H9 (cell line): ENCODE measurements around the gene RORC. TPM values are rescaled to one million over a fixed set of nuclear protein-coding genes. Genes with fewer than 3 reads are reported as not detected.

Experiments used
- DNase-seq: peaks from one replicate; pipeline ENCODE4 v3.0.0-alpha.2; 2017
- H2AFZ ChIP-seq: one replicate; pipeline ENCODE4 v1.6.1; 2013; ENCODE audit warnings: mild to moderate bottlenecking, low read length, control low read depth, moderate library complexity
- H2AK5ac ChIP-seq: 2 replicates; pipeline ENCODE4 v1.6.1; 2013; ENCODE audit warnings: low read length, control low read depth, mixed read lengths; ENCODE audit not compliant: insufficient read length
- H2BK120ac ChIP-seq: one replicate; pipeline ENCODE4 v1.6.1; 2013; ENCODE audit warnings: low read depth, mild to moderate bottlenecking, low read length, control low read depth, inconsistent platforms; ENCODE audit not compliant: poor library complexity, severe bottlenecking
- H2BK12ac ChIP-seq: 2 replicates; pipeline ENCODE4 v1.6.1; 2013; ENCODE audit warnings: low read length, control low read depth, mixed read lengths, low read depth; ENCODE audit not compliant: insufficient read length
- H2BK15ac ChIP-seq: 2 replicates; pipeline ENCODE4 v1.6.1; 2013; ENCODE audit warnings: low read depth, low read length, control low read depth
- H2BK20ac ChIP-seq: one replicate; pipeline ENCODE4 v1.6.1; 2013; ENCODE audit warnings: low read depth, mild to moderate bottlenecking, low read length, control low read depth, inconsistent platforms; ENCODE audit not compliant: poor library complexity, severe bottlenecking
- H2BK5ac ChIP-seq: 2 replicates; pipeline ENCODE4 v1.6.1; 2013; ENCODE audit warnings: low read length, control low read depth, mixed read lengths; ENCODE audit not compliant: insufficient read length
- H3K14ac ChIP-seq: 2 replicates; pipeline ENCODE4 v1.6.1; 2013; ENCODE audit warnings: low read length, control low read depth; ENCODE audit not compliant: insufficient read depth
- H3K18ac ChIP-seq: 2 replicates; pipeline ENCODE4 v1.6.1; 2013; ENCODE audit warnings: low read depth, mild to moderate bottlenecking, mixed read lengths, low read length, control low read depth; ENCODE audit not compliant: insufficient read length
- H3K23ac ChIP-seq: 2 replicates; pipeline ENCODE4 v1.6.1; 2013; ENCODE audit warnings: low read length, control low read depth, mixed read lengths, low read depth; ENCODE audit not compliant: insufficient read length
- H3K23me2 ChIP-seq: 2 replicates; pipeline ENCODE4 v1.6.1; 2013; ENCODE audit warnings: low read depth, mild to moderate bottlenecking, mixed read lengths, low read length, control low read depth; ENCODE audit not compliant: insufficient read length, poor library complexity, severe bottlenecking
- H3K27ac ChIP-seq: 2 replicates; pipeline ENCODE4 v1.5.1; 2013; ENCODE audit warnings: low read length, control low read depth, mixed read lengths, low read depth; ENCODE audit not compliant: insufficient read length
- H3K27me3 ChIP-seq: 2 replicates; pipeline ENCODE4 v1.6.1; 2013; ENCODE audit warnings: low read length, control low read depth, inconsistent platforms; ENCODE audit not compliant: insufficient read depth
- H3K4ac ChIP-seq: 2 replicates; pipeline ENCODE4 v1.6.1; 2013; ENCODE audit warnings: low read depth, mild to moderate bottlenecking, control low read depth, inconsistent platforms, low read length, moderate library complexity
- H3K4me1 ChIP-seq: 2 replicates; pipeline ENCODE4 v1.6.1; 2013; ENCODE audit warnings: low read length, control low read depth, inconsistent platforms; ENCODE audit not compliant: insufficient read depth
- H3K4me2 ChIP-seq: 2 replicates; pipeline ENCODE4 v1.6.1; 2013; ENCODE audit warnings: low read length, control low read depth, mixed read lengths; ENCODE audit not compliant: insufficient read length, insufficient read depth
- H3K56ac ChIP-seq: 2 replicates; pipeline ENCODE4 v1.6.1; 2013; ENCODE audit warnings: low read depth, mild to moderate bottlenecking, mixed read lengths, low read length, control low read depth; ENCODE audit not compliant: insufficient read length
- H3K79me1 ChIP-seq: 2 replicates; pipeline ENCODE4 v1.6.1; 2013; ENCODE audit warnings: low read depth, mild to moderate bottlenecking, moderate library complexity, low read length, control low read depth, inconsistent platforms; ENCODE audit not compliant: insufficient read depth, poor library complexity, severe bottlenecking
- H3K79me2 ChIP-seq: 2 replicates; pipeline ENCODE4 v1.6.1; 2013; ENCODE audit warnings: low read length, control low read depth, inconsistent platforms; ENCODE audit not compliant: insufficient read depth
- H3K9ac ChIP-seq: 2 replicates; pipeline ENCODE4 v1.6.1; 2013; ENCODE audit warnings: low read length, control low read depth, mixed read lengths; ENCODE audit not compliant: insufficient read length; ENCODE audit errors: extremely low read depth
- H3K9me3 ChIP-seq: one replicate; pipeline ENCODE4 v1.6.1; 2013; ENCODE audit warnings: low read depth, low read length, inconsistent platforms; ENCODE audit not compliant: control insufficient read depth
- H3T11ph ChIP-seq: one replicate; pipeline ENCODE4 v1.6.1; 2013; ENCODE audit warnings: mild to moderate bottlenecking, low read length, control low read depth, inconsistent platforms
- H4K20me1 ChIP-seq: one replicate; pipeline ENCODE4 v1.6.1; 2013; ENCODE audit not compliant: control insufficient read depth, insufficient read length, insufficient read depth
- H4K5ac ChIP-seq: 2 replicates; pipeline ENCODE4 v1.6.1; 2013; ENCODE audit warnings: low read depth, mild to moderate bottlenecking, mixed read lengths, low read length, control low read depth; ENCODE audit not compliant: insufficient read length
- H4K8ac ChIP-seq: replicated peaks from 2 replicates; pipeline ENCODE4 v1.6.1; 2013; ENCODE audit warnings: low read length, control low read depth, mixed read lengths, low read depth; ENCODE audit not compliant: insufficient read length
- H4K91ac ChIP-seq: 2 replicates; pipeline ENCODE4 v1.6.1; 2013; ENCODE audit warnings: low read depth, mild to moderate bottlenecking, moderate library complexity, mixed read lengths, low read length, control low read depth; ENCODE audit not compliant: insufficient read length
- H3K27ac Mint-ChIP-seq, 3 experiments: 2 replicates in 2 of 3; 3 replicates in 1 of 3; pipeline ENCODE4 v1.8.0; 2020 to 2021; ENCODE audit warnings: mixed read lengths in 3 of 3, mild to moderate bottlenecking in 1 of 3, moderate library complexity in 1 of 3
- H3K27me3 Mint-ChIP-seq: 2 replicates; pipeline ENCODE4 v1.8.0; 2021; ENCODE audit warnings: low read depth, mild to moderate bottlenecking, moderate library complexity, mixed read lengths
- H3K36me3 Mint-ChIP-seq, 3 experiments: 2 replicates in 2 of 3; 3 replicates in 1 of 3; pipeline ENCODE4 v1.8.0; 2020 to 2021; ENCODE audit warnings: low read depth in 3 of 3, mixed read lengths in 3 of 3; ENCODE audit not compliant: insufficient read depth in 1 of 3
- H3K4me1 Mint-ChIP-seq, 2 experiments: 2 replicates each; pipeline ENCODE4 v1.8.0; 2020; ENCODE audit warnings: mixed read lengths in 2 of 2
- H3K4me3 Mint-ChIP-seq, 2 experiments: 2 replicates in 1 of 2; 3 replicates in 1 of 2; pipeline ENCODE4 v1.8.0; 2020 to 2021; ENCODE audit warnings: mild to moderate bottlenecking in 2 of 2, mixed read lengths in 2 of 2, moderate library complexity in 1 of 2
- H3K9me3 Mint-ChIP-seq, 2 experiments: 2 replicates in 1 of 2; 3 replicates in 1 of 2; pipeline ENCODE4 v1.8.0; 2020; ENCODE audit warnings: mild to moderate bottlenecking in 2 of 2, mixed read lengths in 2 of 2, moderate library complexity in 1 of 2
- CTCF ChIP-seq: fragments of 200-600 bp; sonication (generic); conservative IDR thresholded peaks from 3 replicates; pipeline ENCODE4 v1.8.0; 2021; ENCODE audit warnings: antibody characterized with exemption, mild to moderate bottlenecking
- WGBS: extraction: QIAGEN DNeasy Blood & Tissue Kit; methylation state at CpG from one replicate; pipeline ENCODE4 v1.1.7; 2013; ENCODE audit warnings: missing lambda C conversion rate, low lambda C conversion rate, mixed read lengths; ENCODE audit not compliant: insufficient read length; ENCODE audit errors: extremely low coverage; 5-methylcytosine and 5-hydroxymethylcytosine counted together
- total RNA-seq: library from RNA; stranded (reverse); gene quantifications from 2 replicates; pipeline ENCODE4 v1.2.1, GENCODE V29; 2021

The RORC gene
- total RNA-seq, 1 experiment from 2014 or later = 0.52 TPM

GRCh38 chr1:151834239-151834638 lies 2.6 kb upstream of the RORC start:
- no peaks in the 10 kb centered on the region; a peak in 1 of 5 replicates for H3K9me3 Mint-ChIP-seq
- H3K4me1 Mint-ChIP-seq = peaks cover 29 to 45% of the 10 kb centered on the region in 2 experiments
- no peaks in the 10 kb centered on the region for H3K79me1 ChIP-seq

More at GRCh38 chr1:151834239-151834638, 2.6 kb upstream of the RORC start:
- Histone ChIP-seq H3K56ac (no peak overlapping the region), H3K4me2 (no peak overlapping the region), H2BK12ac (no peak overlapping the region), H4K8ac (no peak overlapping the region), H3K4ac (no peak overlapping the region), H3K23ac (no peak overlapping the region), H3K27ac (no peak overlapping the region), H2BK15ac (no peak overlapping the region), H2BK5ac (no peak overlapping the region), H3K9me3 (no peaks in the 10 kb centered on the region), H4K5ac (no peak overlapping the region), H3K18ac (no peak overlapping the region), H3K23me2 (peaks cover 17% of the 10 kb centered on the region), H3T11ph (no peak overlapping the region), H4K20me1 (no peaks in the 10 kb centered on the region), H3K4me1 (peaks cover 8% of the 10 kb centered on the region; the same call in 1 of the 2 replicates), H2AK5ac (no peak overlapping the region), H4K91ac (no peak overlapping the region), H3K14ac (no peak overlapping the region), H2BK20ac (no peak overlapping the region), H3K79me2 (no peaks in the 10 kb centered on the region), H3K9ac (no peak overlapping the region), H2BK120ac (no peak overlapping the region), H3K27me3 (peaks cover 7% of the 10 kb centered on the region; the same call in 1 of the 2 replicates), H2AFZ (no peak overlapping the region)
- Mint-ChIP-seq H3K4me3 (no peak overlapping the region), H3K27ac (no peak overlapping the region), H3K36me3 (no peaks in the 10 kb centered on the region), H3K27me3 (peaks cover 25% of the 10 kb centered on the region)
- no peak for TF ChIP-seq CTCF
- no CpG with 5 or more reads among the region's 3 CpGs for WGBS
- no peak for DNase-seq
